DND-41 (cell line): ENCODE measurements around the gene EMILIN1.
A peak's percentile ranks its signal among the peaks of the same experiment; 100 is the strongest.

ENCODE experiments used
- ATAC-seq: fragments of 200-7000 bp; cut with Tn5 transposase; 3 replicates; pipeline ENCODE4 v1.9.1; 2021; ENCODE audit warnings: low read depth; ENCODE audit not compliant: insufficient read depth
- DNase-seq: peaks from one replicate; pipeline ENCODE4 v3.0.0-alpha.2; 2020
- H2AFZ ChIP-seq: 2 replicates; pipeline ENCODE4 v1.6.0; 2012; ENCODE audit warnings: low read depth, low read length
- H3K27ac ChIP-seq: 2 replicates; pipeline ENCODE4 v1.5.1; 2012; ENCODE audit warnings: low read length, inconsistent platforms
- H3K27me3 ChIP-seq: fragments of 200-600 bp; sonication (generic); 2 replicates; pipeline ENCODE4 v1.6.0; 2012; ENCODE audit warnings: low read length, mild to moderate bottlenecking, inconsistent platforms; ENCODE audit not compliant: insufficient read depth, poor library complexity
- H3K36me3 ChIP-seq: 2 replicates; pipeline ENCODE4 v1.5.1; 2012; ENCODE audit warnings: low read length, inconsistent platforms; ENCODE audit not compliant: insufficient read depth
- H3K4me1 ChIP-seq: 2 replicates; pipeline ENCODE4 v1.5.1; 2012; ENCODE audit warnings: mild to moderate bottlenecking, low read length; ENCODE audit not compliant: insufficient read depth
- H3K4me2 ChIP-seq: 2 replicates; pipeline ENCODE4 v1.6.0; 2012; ENCODE audit warnings: mild to moderate bottlenecking, moderate library complexity, low read length, inconsistent platforms; ENCODE audit not compliant: insufficient read depth
- H3K4me3 ChIP-seq, 2 experiments: fragments of 200-600 bp in 1 of 2; shearing (Covaris generic) in 1 of 2; 2 replicates each; pipeline ENCODE4 v1.5.1; 2012 to 2016; ENCODE audit warnings: inconsistent platforms in 2 of 2, low read length in 2 of 2, mild to moderate bottlenecking in 2 of 2, low read depth in 1 of 2, moderate library complexity in 1 of 2
- H3K79me2 ChIP-seq: 2 replicates; pipeline ENCODE4 v1.6.0; 2012; ENCODE audit warnings: low read length, inconsistent platforms; ENCODE audit not compliant: insufficient read depth
- H3K9ac ChIP-seq: 2 replicates; pipeline ENCODE4 v1.6.0; 2012; ENCODE audit warnings: low read depth, mild to moderate bottlenecking, inconsistent platforms, low read length, moderate library complexity
- H3K9me3 ChIP-seq: 2 replicates; pipeline ENCODE4 v1.5.1; 2012; ENCODE audit warnings: low read length, moderate library complexity, mild to moderate bottlenecking, inconsistent platforms; ENCODE audit not compliant: insufficient read depth, severe bottlenecking
- H4K20me1 ChIP-seq: 2 replicates; pipeline ENCODE4 v1.6.0; 2012; ENCODE audit warnings: low read length; ENCODE audit not compliant: insufficient read depth
- CTCF ChIP-seq: IDR thresholded peaks from 2 replicates; pipeline ENCODE4 v1.5.1; 2012; ENCODE audit warnings: borderline replicate concordance, low read length, moderate library complexity, mild to moderate bottlenecking; ENCODE audit not compliant: poor library complexity, severe bottlenecking; ENCODE audit errors: extremely low read depth
- EZH2 ChIP-seq: IDR thresholded peaks from 3 replicates; pipeline ENCODE4 v1.6.1; 2012; ENCODE audit warnings: borderline replicate concordance, low read depth, mild to moderate bottlenecking, moderate library complexity, low read length, inconsistent platforms; ENCODE audit not compliant: severe bottlenecking

EMILIN1 gene

GRCh38 chr2:27094353-27094984 lies 16.1 kb downstream of the EMILIN1 start:
- no peak overlapping the region for H3K27ac ChIP-seq
- H2AFZ ChIP-seq = no peak overlapping the region
- ATAC-seq (no peak), DNase-seq (no peak)
- H4K20me1 ChIP-seq = 0 out of 2 replicates have a peak, but pooled peaks cover 3% of the 10 kb centered on the region
- no peak for TF ChIP-seq CTCF
- TF ChIP-seq EZH2 = no peak
- 0 out of 2 replicates have a peak, but pooled peaks cover 2% of the 10 kb centered on the region for H3K36me3 ChIP-seq
- H3K27me3 ChIP-seq = no peaks in the 10 kb centered on the region
- no peaks in the 10 kb centered on the region for H3K79me2 ChIP-seq
- H3K4me1 ChIP-seq = peaks cover 2% of the 10 kb centered on the region; the same call in 1 of the 2 replicates
- no peak overlapping the region for H3K4me3 ChIP-seq
- no peaks in the 10 kb centered on the region for H3K9me3 ChIP-seq
- no peak overlapping the region for H3K4me2 ChIP-seq
- H3K9ac ChIP-seq = no peak overlapping the region

GRCh38 chr2:27095427-27095744 lies 17.0 kb downstream of the EMILIN1 start:
- Histone ChIP-seq H3K4me3 (no peak overlapping the region), H3K79me2 (no peaks in the 10 kb centered on the region), H3K27ac (no peak overlapping the region), H3K9ac (no peak overlapping the region), H3K4me1 (no peaks in the 10 kb centered on the region), H3K4me2 (no peak overlapping the region), H4K20me1 (0 out of 2 replicates have a peak, but pooled peaks cover 3% of the 10 kb centered on the region), H2AFZ (no peak overlapping the region), H3K27me3 (no peaks in the 10 kb centered on the region), H3K36me3 (0 out of 2 replicates have a peak, but pooled peaks cover 4% of the 10 kb centered on the region), H3K9me3 (no peaks in the 10 kb centered on the region)
- ATAC-seq (no peak), DNase-seq (no peak)
- no peak for TF ChIP-seq EZH2
- TF ChIP-seq CTCF = no peak

- Histone ChIP-seq H3K9ac (no peak overlapping the region), H2AFZ (no peak overlapping the region; the same call in 1 of the 2 replicates), H3K79me2 (no peaks in the 10 kb centered on the region), H3K27me3 (no peaks in the 10 kb centered on the region), H3K4me1 (no peaks in the 10 kb centered on the region), H3K4me3 (no peak overlapping the region), H3K27ac (no peak overlapping the region), H3K4me2 (no peak overlapping the region), H4K20me1 (0 out of 2 replicates have a peak, but pooled peaks cover 3% of the 10 kb centered on the region), H3K9me3 (no peaks in the 10 kb centered on the region), H3K36me3 (0 out of 2 replicates have a peak, but pooled peaks cover 4% of the 10 kb centered on the region)
- DNase-seq (peak; percentile 45), ATAC-seq (peak; percentile 71)
- TF ChIP-seq EZH2 (no peak), CTCF (no peak)
Observed at GRCh38 chr2:27095745-27096651, 17.6 kb downstream of the EMILIN1 start.
